IMR-90 (cell line): Measurements from ENCODE around the gene CHMP4B. TPM values are rescaled to one million over a fixed set of nuclear protein-coding genes. Genes with fewer than 3 reads are reported as not detected.

Source experiments
- ATAC-seq: fragments of 200-7000 bp; cut with Tn5 transposase; 2 replicates; pipeline ENCODE4 v1.9.1; 2020; ENCODE audit warnings: low read depth, mild to moderate bottlenecking, moderate library complexity
- BruUV-seq: library from RNA; stranded (reverse); fragments of 400-500 nt; replicated peaks from 2 replicates; lab custom pipeline; 2021; lab: Mats Ljungman, UMichigan
- CTCF ChIA-PET: fragments of 300-600 bp; formaldehyde crosslinking; extraction: SDS; loops from one replicate; lab custom pipeline; 2021; ENCODE audit warnings: antibody characterized with exemption; lab: Yijun Ruan, JAX
- POLR2A ChIA-PET: fragments of 300-600 bp; sonication (Branson Sonifier 250); formaldehyde crosslinking; loops from one replicate; lab custom pipeline; 2022; ENCODE audit warnings: antibody characterized with exemption; ENCODE audit not compliant: unreplicated experiment; lab: Charles Lee
- DNase-seq: peaks from one replicate; pipeline ENCODE4 v3.0.0; 2013
- H2AFZ ChIP-seq: replicated peaks from 2 replicates; pipeline ENCODE3; 2013; ENCODE audit warnings: low read length, mild to moderate bottlenecking; ENCODE audit not compliant: poor library complexity
- H2AK5ac ChIP-seq: 2 replicates; pipeline ENCODE4 v1.6.1; 2013; ENCODE audit warnings: low read depth, low read length, inconsistent platforms
- H2AK9ac ChIP-seq: replicated peaks from 2 replicates; pipeline ENCODE3; 2013; ENCODE audit warnings: mild to moderate bottlenecking, low read depth, low read length, moderate library complexity; ENCODE audit not compliant: poor library complexity
- H2BK120ac ChIP-seq: 2 replicates; pipeline ENCODE4 v1.6.1; 2013; ENCODE audit warnings: low read depth, low read length, inconsistent platforms
- H2BK15ac ChIP-seq: 3 replicates; pipeline ENCODE4 v1.6.1; 2013; ENCODE audit warnings: low read depth, low read length, inconsistent platforms
- H2BK20ac ChIP-seq: 2 replicates; pipeline ENCODE4 v1.6.1; 2013; ENCODE audit warnings: low read depth, mild to moderate bottlenecking, inconsistent platforms, low read length, moderate library complexity
- H2BK5ac ChIP-seq: 2 replicates; pipeline ENCODE4 v1.6.1; 2013; ENCODE audit warnings: mild to moderate bottlenecking, low read depth, low read length, inconsistent platforms; ENCODE audit not compliant: poor library complexity, severe bottlenecking
- H3K14ac ChIP-seq: replicated peaks from 2 replicates; pipeline ENCODE4 v1.6.1; 2013; ENCODE audit warnings: low read depth, low read length, inconsistent platforms
- H3K18ac ChIP-seq: 2 replicates; pipeline ENCODE4 v1.6.1; 2013; ENCODE audit warnings: low read depth, low read length, control low read depth
- H3K23ac ChIP-seq: 2 replicates; pipeline ENCODE4 v1.6.1; 2013; ENCODE audit warnings: low read depth, low read length, inconsistent platforms
- H3K27ac ChIP-seq: 2 replicates; pipeline ENCODE4 v1.5.1; 2013; ENCODE audit warnings: mild to moderate bottlenecking, control low read depth, low read length; ENCODE audit not compliant: insufficient read depth
- H3K27me3 ChIP-seq: 2 replicates; pipeline ENCODE4 v1.6.1; 2013; ENCODE audit warnings: low read length; ENCODE audit not compliant: control insufficient read depth, insufficient read depth
- H3K36me3 ChIP-seq: 2 replicates; pipeline ENCODE4 v1.6.1; 2013; ENCODE audit warnings: low read length, mixed read lengths; ENCODE audit not compliant: control insufficient read depth, insufficient read depth
- H3K4ac ChIP-seq: 2 replicates; pipeline ENCODE4 v1.6.1; 2013; ENCODE audit warnings: low read depth, low read length, inconsistent platforms
- H3K4me1 ChIP-seq: 2 replicates; pipeline ENCODE4 v1.6.1; 2013; ENCODE audit warnings: low read length, mixed read lengths; ENCODE audit not compliant: control insufficient read depth, insufficient read depth
- H3K4me2 ChIP-seq: 2 replicates; pipeline ENCODE4 v1.6.1; 2013; ENCODE audit warnings: low read depth, mild to moderate bottlenecking, control low read depth, low read length, moderate library complexity
- H3K4me3 ChIP-seq: 2 replicates; pipeline ENCODE4 v1.5.1; 2013; ENCODE audit warnings: low read depth, mild to moderate bottlenecking, control low read depth, low read length, moderate library complexity; ENCODE audit not compliant: insufficient read depth
- H3K56ac ChIP-seq: 2 replicates; pipeline ENCODE4 v1.6.1; 2013; ENCODE audit warnings: low read length, inconsistent platforms; ENCODE audit not compliant: insufficient read depth; ENCODE audit errors: extremely low read depth
- H3K79me1 ChIP-seq, 2 experiments: 2 replicates each; pipeline ENCODE4 v1.6.1; 2013; ENCODE audit warnings: low read length in 2 of 2, inconsistent platforms in 1 of 2, low read depth in 1 of 2
- H3K9ac ChIP-seq: 2 replicates; pipeline ENCODE4 v1.6.1; 2013; ENCODE audit warnings: low read depth, low read length, control low read depth
- H3K9me1 ChIP-seq: 2 replicates; pipeline ENCODE4 v1.6.1; 2013; ENCODE audit warnings: low read length, inconsistent platforms; ENCODE audit not compliant: insufficient read depth
- H3K9me3 ChIP-seq: 2 replicates; pipeline ENCODE4 v1.6.1; 2013; ENCODE audit warnings: low read length; ENCODE audit not compliant: control insufficient read depth, insufficient read depth
- H4K20me1 ChIP-seq: 2 replicates; pipeline ENCODE4 v1.6.1; 2013; ENCODE audit warnings: low read length, inconsistent platforms; ENCODE audit not compliant: insufficient read depth
- H4K5ac ChIP-seq: 2 replicates; pipeline ENCODE4 v1.6.1; 2013; ENCODE audit warnings: mild to moderate bottlenecking, low read depth, low read length, control low read depth
- H4K8ac ChIP-seq, 2 experiments: 2 replicates each; pipeline ENCODE4 v1.6.1; 2013; ENCODE audit warnings: low read depth in 2 of 2, low read length in 2 of 2, control low read depth in 1 of 2, inconsistent platforms in 1 of 2
- H4K91ac ChIP-seq: 2 replicates; pipeline ENCODE4 v1.6.1; 2013; ENCODE audit warnings: low read depth, low read length, inconsistent platforms; ENCODE audit not compliant: insufficient read depth
- BHLHE40 ChIP-seq: fragments of 150-350 bp; IDR thresholded peaks from 2 replicates; pipeline ENCODE4 v1.6.1; 2016; ENCODE audit warnings: mild to moderate bottlenecking, low read depth, low read length
- CEBPB ChIP-seq: IDR thresholded peaks from 2 replicates; pipeline ENCODE4 v1.6.1; 2012; ENCODE audit warnings: low read depth, low read length, improper control_type of control experiment
- CHD1 ChIP-seq: IDR thresholded peaks from 2 replicates; pipeline ENCODE4 v1.6.1; 2012; ENCODE audit warnings: low read depth, low read length, improper control_type of control experiment
- MAFK ChIP-seq: IDR thresholded peaks from 2 replicates; pipeline ENCODE4 v1.6.1; 2012; ENCODE audit warnings: low read depth, low read length, improper control_type of control experiment
- MAZ ChIP-seq: IDR thresholded peaks from 2 replicates; pipeline ENCODE4 v1.6.1; 2012; ENCODE audit warnings: low read depth, mild to moderate bottlenecking, low read length, improper control_type of control experiment, moderate library complexity, borderline replicate concordance
- MXI1 ChIP-seq: IDR thresholded peaks from 2 replicates; pipeline ENCODE4 v1.6.1; 2012; ENCODE audit warnings: low read depth, mild to moderate bottlenecking, low read length, moderate library complexity, borderline replicate concordance
- NFE2L2 ChIP-seq: fragments of 150-350 bp; IDR thresholded peaks from 2 replicates; pipeline ENCODE4 v1.6.1; 2016; ENCODE audit warnings: low read depth, mild to moderate bottlenecking, low read length
- POLR2A ChIP-seq: IDR thresholded peaks from 2 replicates; pipeline ENCODE4 v1.6.1; 2012; ENCODE audit warnings: mild to moderate bottlenecking, low read depth, low read length
- RAD21 ChIP-seq: IDR thresholded peaks from 2 replicates; pipeline ENCODE4 v1.6.1; 2012; ENCODE audit warnings: low read length, improper control_type of control experiment
- RCOR1 ChIP-seq: IDR thresholded peaks from 2 replicates; pipeline ENCODE4 v1.6.1; 2012; ENCODE audit warnings: mild to moderate bottlenecking, low read length, improper control_type of control experiment; ENCODE audit not compliant: insufficient replicate concordance
- RFX5 ChIP-seq: IDR thresholded peaks from 2 replicates; pipeline ENCODE4 v1.8.0; 2012; ENCODE audit warnings: low read depth, mild to moderate bottlenecking, low read length, moderate library complexity
- SMC3 ChIP-seq: fragments of 150-350 bp; IDR thresholded peaks from 2 replicates; pipeline ENCODE4 v1.6.1; 2016; ENCODE audit warnings: low read depth, mild to moderate bottlenecking, antibody characterized with exemption, low read length, moderate library complexity
- WGBS, 2 experiments: methylation state at CpG; one replicate each; pipeline versions ENCODE4 v1.1.5 to v1.1.7; 2013; ENCODE audit warnings: missing lambda C conversion rate in 2 of 2; ENCODE audit not compliant: insufficient read length in 1 of 2; ENCODE audit errors: extremely low coverage in 2 of 2; 5-methylcytosine and 5-hydroxymethylcytosine counted together
- dilution Hi-C: fragments of 300-500 bp; cut with HindIII; formaldehyde crosslinking; loops from one replicate; pipeline ENCODE4 v1.14.3; 2018; ENCODE audit warnings: low sequenced_read_pairs; ENCODE audit not compliant: unreplicated experiment
- in situ Hi-C: fragments of 300-500 bp; cut with MboI; formaldehyde crosslinking; loops from 3 replicates; pipeline ENCODE4 v1.14.3; 2019; ENCODE audit warnings: low sequenced_read_pairs, inconsistent platforms, mixed read lengths
- intact Hi-C: fragments of 100-400 bp; cut with micrococcal nuclease; formaldehyde crosslinking; loops from 2 replicates; pipeline ENCODE4 v1.10.0; 2022
- polyA plus RNA-seq, 3 experiments: library from polyadenylated mRNA; depleted of rRNA; stranded (reverse); fragments of >200 nt; gene quantifications; 2 replicates each; pipeline ENCODE4 v1.2.3, GENCODE V29; 2012; ENCODE audit warnings: low replicate concordance in 1 of 3
- total RNA-seq: library from RNA; depleted of rRNA; stranded (reverse); fragments of >200 nt; gene quantifications from 2 replicates; pipeline ENCODE4 v1.2.3, GENCODE V29; 2012
- TF ChIP-seq, protein P1 (sequence below): fragments of 150-350 bp; IDR thresholded peaks from 2 replicates; pipeline ENCODE4 v1.6.1; 2016; ENCODE audit warnings: low read depth, mild to moderate bottlenecking, low read length, moderate library complexity, borderline replicate concordance
- TF ChIP-seq, protein P2 (sequence below): conservative IDR thresholded peaks from 2 replicates; pipeline ENCODE4 v1.5.1; 2012; ENCODE audit warnings: mild to moderate bottlenecking, low read depth, low read length, improper control_type of control experiment
- TF ChIP-seq, protein P3 (sequence below): fragments of 150-350 bp; IDR thresholded peaks from 2 replicates; pipeline ENCODE4 v1.6.1; 2017; ENCODE audit warnings: mild to moderate bottlenecking, antibody characterized with exemption, low read length, low read depth

Gene CHMP4B
- total and polyA plus RNA-seq, 2 of the 4 experiments (the other 2 are of a cell fraction), result 30.3 to 94.8 TPM

DNA sequence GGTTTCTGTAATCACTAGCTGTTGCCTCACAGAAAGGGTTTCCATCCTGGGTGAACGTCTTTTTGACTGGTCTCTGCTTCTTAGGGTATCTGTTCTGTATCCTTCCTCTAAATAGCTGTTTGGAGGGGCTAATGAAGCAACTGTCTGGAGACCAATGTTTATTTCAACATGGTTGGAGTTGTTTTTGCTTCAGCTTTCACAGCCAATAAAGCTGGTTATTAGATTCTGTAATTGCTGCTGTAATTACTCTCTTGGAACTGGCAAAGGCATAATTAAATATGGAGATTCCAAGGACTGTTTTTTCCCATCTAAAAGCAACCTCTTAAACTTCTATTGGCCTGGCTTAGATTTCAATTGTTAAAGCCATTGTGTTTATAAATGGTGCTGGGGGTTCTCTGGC is 31.9 kb downstream of the CHMP4B start:
- ChIA-PET CTCF (no interaction called here), POLR2A (no interaction called here)
- Histone ChIP-seq H4K8ac (no peak overlapping the region), H4K5ac (no peak overlapping the region), H3K27me3 (no peaks in the 10 kb centered on the region), H3K36me3 (no peaks in the 10 kb centered on the region), H3K9me3 (no peaks in the 10 kb centered on the region), H2AFZ (no peak overlapping the region), H3K4me1 (peaks cover 17% of the 10 kb centered on the region), H3K27ac (no peak overlapping the region), H2BK20ac (no peak overlapping the region), H2BK120ac (no peak overlapping the region), H3K9me1 (peaks cover 53% of the 10 kb centered on the region), H3K9ac (no peak overlapping the region), H3K4me2 (no peak overlapping the region), H3K4me3 (no peak overlapping the region), H4K91ac (no peak overlapping the region), H3K14ac (no peak overlapping the region), H2AK5ac (no peak overlapping the region), H2BK5ac (no peak overlapping the region), H3K56ac (no peak overlapping the region), H2AK9ac (no peak overlapping the region), H3K79me1 (peaks cover 63 to 92% of the 10 kb centered on the region in 2 experiments), H3K18ac (no peak overlapping the region), H3K4ac (no peak overlapping the region), H3K23ac (peak overlapping the region; percentile 38; the same call in 1 of the 2 replicates), H4K20me1 (peaks cover 100% of the 10 kb centered on the region), H2BK15ac (no peak overlapping the region)
- ATAC-seq (no peak), DNase-seq (no peak)
- no TSS peak for BruUV-seq
- intact Hi-C loops (no loop called here), dilution Hi-C loops (no loop called here), in situ Hi-C loops (no loop called here)
- TF ChIP-seq, protein P1, sequence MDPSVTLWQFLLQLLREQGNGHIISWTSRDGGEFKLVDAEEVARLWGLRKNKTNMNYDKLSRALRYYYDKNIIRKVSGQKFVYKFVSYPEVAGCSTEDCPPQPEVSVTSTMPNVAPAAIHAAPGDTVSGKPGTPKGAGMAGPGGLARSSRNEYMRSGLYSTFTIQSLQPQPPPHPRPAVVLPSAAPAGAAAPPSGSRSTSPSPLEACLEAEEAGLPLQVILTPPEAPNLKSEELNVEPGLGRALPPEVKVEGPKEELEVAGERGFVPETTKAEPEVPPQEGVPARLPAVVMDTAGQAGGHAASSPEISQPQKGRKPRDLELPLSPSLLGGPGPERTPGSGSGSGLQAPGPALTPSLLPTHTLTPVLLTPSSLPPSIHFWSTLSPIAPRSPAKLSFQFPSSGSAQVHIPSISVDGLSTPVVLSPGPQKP, result no peak
- TF ChIP-seq NFE2L2 (no peak), MXI1 (no peak), RAD21 (no peak), MAZ (no peak), CEBPB (no peak), SMC3 (no peak), BHLHE40 (no peak), POLR2A (no peak), CHD1 (no peak), RFX5 (no peak), MAFK (no peak), RCOR1 (no peak)
- TF ChIP-seq, protein P2, sequence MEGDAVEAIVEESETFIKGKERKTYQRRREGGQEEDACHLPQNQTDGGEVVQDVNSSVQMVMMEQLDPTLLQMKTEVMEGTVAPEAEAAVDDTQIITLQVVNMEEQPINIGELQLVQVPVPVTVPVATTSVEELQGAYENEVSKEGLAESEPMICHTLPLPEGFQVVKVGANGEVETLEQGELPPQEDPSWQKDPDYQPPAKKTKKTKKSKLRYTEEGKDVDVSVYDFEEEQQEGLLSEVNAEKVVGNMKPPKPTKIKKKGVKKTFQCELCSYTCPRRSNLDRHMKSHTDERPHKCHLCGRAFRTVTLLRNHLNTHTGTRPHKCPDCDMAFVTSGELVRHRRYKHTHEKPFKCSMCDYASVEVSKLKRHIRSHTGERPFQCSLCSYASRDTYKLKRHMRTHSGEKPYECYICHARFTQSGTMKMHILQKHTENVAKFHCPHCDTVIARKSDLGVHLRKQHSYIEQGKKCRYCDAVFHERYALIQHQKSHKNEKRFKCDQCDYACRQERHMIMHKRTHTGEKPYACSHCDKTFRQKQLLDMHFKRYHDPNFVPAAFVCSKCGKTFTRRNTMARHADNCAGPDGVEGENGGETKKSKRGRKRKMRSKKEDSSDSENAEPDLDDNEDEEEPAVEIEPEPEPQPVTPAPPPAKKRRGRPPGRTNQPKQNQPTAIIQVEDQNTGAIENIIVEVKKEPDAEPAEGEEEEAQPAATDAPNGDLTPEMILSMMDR, result no peak
- TF ChIP-seq, protein P3, sequence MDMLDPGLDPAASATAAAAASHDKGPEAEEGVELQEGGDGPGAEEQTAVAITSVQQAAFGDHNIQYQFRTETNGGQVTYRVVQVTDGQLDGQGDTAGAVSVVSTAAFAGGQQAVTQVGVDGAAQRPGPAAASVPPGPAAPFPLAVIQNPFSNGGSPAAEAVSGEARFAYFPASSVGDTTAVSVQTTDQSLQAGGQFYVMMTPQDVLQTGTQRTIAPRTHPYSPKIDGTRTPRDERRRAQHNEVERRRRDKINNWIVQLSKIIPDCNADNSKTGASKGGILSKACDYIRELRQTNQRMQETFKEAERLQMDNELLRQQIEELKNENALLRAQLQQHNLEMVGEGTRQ, result no peak
- WGBS, 2 experiments, result 60% methylated on average over 1 of the region's 1 CpG; no CpG with 5 or more reads in 1 of the 2 experiments
